Measurements from ENCODE around the gene ARSK.
A peak's percentile ranks its signal among the peaks of the same experiment; 100 is the strongest.
"Not testable (repeated sequence)": the region's sequence is repeated elsewhere in the genome, so short reads cannot be mapped to it uniquely, and the experiment has no call there.

Gene ARSK

DNA sequence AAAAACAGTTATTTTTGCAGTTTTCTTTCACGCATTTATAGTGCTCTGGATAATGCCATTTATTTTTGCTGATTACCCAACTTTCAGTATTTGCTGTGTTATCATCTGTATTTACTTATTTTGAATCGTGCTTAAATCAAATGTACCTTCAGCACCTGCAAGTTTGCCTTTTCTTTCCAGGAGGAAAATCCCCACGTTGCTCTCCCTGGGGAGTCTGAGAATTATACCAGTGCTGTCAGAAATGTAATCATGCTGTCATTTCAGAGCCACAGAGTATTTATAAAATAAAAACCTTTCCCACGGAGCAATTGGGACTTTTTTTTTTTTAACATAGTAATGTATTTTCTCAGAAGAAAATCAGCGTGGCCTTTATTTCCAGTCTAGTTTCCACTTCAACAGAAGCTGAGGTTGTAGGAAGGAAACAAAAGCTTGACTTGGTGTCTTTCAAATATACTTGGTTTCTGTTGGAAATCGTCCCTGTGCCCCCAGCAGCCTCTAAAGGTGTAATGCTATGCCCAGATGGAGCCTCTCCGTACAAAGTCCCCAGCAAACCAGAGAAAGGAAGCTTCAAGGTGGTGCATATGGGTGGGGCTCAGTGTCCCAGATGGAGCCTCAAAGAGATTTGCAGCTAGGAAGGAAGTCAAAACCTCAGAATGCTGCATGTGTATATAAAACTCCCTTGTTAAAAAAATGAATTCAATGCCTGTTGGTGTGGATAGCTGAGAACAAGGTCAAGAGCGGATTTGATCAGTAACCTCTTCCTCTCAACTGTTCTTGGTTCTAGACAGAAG lies 67.1 kb downstream of the ARSK start:
- no peak for DNase-seq (ENCODE audit: low read depth)

DNA sequence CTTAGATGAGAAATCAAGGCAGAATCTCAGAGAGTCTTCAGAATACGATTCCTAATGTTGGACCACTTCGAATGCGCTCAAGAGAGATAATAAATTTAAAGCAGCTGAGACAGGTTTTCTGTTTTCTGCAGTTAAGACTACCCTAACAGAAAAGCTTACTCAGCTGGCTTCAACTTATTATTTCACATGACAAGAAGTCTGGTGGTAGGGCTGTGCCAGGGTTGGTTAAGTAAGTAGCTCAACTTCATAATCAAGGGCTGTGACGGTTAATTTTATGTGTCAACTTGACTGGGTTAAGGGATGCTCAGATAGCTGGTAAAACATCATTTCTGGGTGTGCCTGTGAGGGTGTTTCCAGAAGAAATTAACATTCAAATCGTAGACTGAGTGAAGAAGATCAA lies 68.8 kb downstream of the ARSK start:
- no peak for DNase-seq (ENCODE audit: low read depth)

DNA sequence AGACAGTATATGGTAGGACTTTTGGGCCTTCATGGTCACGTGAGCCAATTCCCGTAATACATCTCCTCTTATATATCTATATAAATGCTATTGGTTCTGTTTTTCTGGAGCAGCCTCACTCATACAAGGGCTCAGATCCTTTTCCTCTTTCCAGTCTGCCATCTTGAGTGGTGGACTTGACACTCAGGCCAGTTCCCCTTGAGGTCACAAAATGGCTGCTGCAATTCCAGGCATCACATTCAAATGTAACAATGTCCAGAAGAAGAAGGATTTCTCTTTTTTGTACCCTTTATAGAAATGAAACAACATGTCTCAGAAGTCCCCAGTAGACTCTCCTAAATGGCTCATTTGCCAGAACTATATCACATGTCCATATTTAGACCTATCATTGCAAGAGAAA lies 69.5 kb downstream of the ARSK start:
- no peak for DNase-seq (ENCODE audit: low read depth)

DNA sequence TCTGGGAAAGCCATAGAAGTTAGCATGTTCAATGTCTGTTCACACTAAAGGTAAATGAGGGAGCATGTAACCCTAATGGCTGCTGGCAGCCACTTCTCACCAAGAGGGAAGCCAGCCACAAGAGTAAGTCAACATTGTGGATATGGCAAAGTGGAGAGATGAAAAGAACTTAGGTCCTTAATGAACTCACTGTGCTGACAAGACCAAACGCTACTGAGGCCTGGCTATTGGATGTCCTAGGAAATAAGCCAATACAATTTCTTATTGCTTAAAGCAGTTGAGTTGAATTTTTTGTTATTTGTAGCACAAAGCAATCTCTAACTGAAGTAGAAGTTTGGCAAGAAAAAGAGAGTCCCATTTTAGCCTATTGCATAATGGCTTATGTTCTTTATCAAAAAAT lies 71.8 kb downstream of the ARSK start:
- no peak for DNase-seq (ENCODE audit: low read depth)

DNA sequence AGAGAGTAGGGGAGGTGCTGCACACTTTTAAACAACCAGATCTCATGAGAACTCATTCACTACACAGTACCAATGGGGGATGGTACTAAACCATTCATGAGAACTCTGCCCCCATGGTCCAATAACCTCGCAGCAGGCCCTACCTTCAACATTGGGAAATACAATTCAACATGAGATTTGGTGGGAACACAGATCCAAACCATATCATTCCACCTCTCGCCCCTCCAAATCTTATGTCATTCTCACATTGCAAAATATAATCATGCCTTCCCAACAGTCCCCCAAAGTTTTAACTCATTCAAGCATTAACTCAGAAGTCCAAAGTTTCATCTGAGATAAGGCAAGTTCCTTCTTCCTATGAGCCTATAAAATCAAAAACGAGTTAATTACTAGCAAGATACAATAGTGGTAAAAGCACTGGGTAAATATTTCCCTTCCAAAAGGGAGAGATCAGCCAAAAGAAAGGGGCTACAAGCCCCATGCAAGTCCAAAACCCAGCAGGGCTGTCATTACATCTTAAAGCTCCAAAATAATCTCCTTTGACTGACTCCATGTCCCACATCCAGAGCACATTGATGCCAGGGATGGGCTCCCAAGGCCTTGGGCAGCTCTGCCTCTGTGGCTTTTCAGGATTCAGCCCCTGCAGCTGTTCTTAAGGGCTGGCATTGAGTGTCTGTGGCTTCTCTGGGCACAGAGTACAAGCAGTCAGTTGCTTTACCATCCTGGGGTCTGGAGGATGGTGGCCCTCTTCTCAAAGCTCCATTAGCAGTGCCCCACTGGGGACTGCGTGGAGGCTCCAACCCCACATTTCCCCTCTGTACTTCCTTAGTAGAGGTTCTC lies 73.3 kb downstream of the ARSK start:
- no peak for DNase-seq (ENCODE audit: low read depth)

DNA sequence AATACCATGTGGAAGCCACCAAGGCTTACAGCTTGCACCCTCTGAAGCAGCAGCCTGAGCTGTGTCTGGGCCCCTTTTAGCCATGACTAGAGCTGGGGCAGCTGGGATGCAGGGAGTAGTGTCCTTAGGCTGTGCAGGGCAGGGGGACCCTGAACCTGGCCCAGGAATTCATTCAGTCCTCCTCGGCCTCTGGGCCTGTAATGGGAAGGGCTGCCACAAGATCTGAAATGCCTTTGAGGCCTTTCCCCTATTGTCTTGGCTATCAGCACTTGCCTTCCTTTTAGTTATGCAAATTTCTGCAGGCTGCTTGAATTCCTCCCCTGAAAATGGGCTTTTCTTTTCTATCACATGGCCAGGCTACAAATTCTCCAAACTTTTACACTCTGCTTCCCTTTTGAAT lies 74.0 kb downstream of the ARSK start:
- DNase-seq (ENCODE audit: low read depth), result no peak

DNA sequence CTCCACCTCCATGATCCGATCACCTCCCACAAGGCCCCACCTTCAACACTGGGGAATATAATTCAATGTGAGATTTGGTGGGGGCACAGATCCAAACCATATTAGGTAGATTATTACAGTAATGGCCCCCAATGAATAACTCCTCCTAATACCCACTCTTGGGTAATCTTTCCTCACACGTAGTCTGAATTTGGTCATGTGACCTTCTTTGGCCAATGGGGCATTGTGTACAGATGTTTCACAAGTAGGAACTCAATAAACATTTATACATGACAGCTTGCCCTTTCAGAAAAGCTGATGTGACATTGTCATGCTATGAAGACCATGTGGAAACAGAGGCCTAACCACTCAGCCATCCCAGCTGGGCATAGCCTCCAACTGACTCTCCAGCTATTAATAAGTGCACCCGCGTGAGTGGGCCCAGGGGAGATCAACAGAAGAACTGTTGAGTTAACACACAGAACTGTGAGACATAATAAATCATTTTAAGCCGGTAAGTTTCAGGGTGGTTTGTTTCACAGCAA lies 75.6 kb downstream of the ARSK start:
- DNase-seq (ENCODE audit: low read depth), result no peak

DNA sequence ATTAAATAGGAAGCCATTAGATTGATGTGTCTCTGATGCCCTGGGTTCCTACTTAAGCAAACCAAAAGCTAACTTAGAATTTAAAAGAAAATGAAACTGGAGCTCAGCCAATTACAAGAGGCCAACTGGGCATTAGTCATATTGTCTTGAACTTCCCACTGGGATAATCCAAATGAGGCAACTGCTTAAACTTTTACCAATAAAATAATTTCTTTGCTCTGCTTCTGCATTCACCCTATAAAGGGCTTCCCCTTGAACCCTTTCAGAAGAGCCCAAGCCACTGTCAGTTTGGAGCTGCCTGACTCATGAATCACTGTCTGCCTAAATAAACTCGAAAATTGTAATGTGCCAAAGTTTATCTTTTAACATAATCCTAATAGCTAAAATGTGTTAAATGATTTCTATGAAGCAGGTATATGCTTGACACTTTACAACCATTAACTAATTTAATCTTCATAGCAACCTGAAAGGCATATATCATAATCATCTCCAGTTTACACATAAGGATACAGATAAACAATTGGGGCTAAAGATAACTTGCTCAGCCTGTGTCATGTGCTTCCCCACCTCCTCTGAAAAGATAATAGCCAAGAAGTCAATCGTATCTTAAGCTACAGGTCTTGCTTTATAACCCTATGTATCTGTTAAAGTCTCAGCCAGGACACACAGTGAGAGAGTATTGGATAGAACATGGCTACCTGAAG lies 76.5 kb downstream of the ARSK start:
- no peak for DNase-seq (ENCODE audit: low read depth)

DNA sequence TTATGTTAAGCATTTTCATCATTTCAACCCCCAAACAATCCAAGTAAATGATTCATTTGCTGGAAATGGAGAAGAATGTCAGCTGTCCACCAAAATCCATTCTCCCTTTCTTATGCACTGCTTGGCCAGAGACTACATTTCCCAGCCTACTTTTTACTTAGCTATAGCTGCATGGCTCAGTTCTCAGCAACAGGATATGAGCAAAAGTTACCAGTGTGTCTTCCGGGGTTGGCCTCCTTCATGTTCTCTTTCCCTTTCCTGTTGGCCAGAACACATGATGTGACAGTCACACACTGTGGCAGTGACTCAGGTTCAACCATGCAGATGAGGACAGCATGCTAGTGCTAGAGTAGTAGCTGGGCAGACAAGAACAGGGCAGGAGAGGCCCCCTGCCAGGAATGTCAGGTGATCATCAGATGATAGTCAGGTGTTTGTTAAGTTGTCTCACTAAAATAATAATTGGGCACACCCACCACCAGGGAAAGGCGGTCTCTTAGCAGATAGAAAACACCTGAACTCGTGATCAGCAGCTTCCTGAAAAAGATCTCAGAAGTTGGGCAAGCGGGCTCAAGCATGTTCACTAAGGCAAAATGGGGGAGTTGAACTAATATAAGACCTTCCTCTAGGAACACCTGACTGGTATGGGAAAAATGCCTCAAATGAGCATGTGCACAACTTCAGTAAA lies 77.2 kb downstream of the ARSK start:
- peak; percentile 71 for DNase-seq (ENCODE audit: low read depth)

DNA sequence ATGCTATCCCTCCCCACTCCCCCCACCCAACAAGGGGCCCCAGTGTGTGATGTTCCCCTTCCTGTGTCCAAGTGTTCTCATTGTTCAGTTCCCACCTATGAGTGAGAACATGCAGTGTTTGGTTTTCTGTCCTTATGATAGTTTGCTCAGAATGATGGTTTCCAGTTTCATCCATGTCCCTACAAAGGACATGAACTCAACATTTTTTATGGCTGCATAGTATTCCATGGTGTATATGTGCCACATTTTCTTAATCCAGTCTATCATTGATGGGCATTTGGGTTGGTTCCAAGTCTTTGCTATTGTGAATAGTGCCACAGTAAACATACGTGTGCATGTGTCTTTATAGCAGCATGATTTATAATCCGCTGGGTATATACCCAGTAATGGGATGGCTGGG lies 78.0 kb downstream of the ARSK start:
- not testable (repeated sequence) for DNase-seq (ENCODE audit: low read depth)

DNA sequence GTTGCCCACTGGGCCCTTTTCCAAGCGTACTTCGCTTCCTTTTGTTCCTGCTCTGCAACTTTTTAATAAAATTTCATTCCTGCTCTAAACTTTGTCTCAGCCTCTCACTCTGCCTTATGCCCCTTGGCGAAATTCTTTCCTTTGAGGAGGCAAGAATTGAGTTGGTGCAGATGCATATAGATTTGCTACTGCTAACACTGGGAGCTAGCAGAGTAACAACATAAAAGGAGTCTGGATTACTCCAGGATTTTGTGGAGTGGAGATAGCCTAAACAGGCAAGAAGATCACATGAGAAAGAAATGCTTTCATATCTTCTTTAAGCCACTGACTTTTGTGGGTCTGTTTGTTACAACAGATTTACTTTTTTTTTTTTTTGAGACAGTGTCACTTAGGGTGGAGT lies 78.8 kb downstream of the ARSK start:
- no peak for DNase-seq (ENCODE audit: low read depth)

DNA sequence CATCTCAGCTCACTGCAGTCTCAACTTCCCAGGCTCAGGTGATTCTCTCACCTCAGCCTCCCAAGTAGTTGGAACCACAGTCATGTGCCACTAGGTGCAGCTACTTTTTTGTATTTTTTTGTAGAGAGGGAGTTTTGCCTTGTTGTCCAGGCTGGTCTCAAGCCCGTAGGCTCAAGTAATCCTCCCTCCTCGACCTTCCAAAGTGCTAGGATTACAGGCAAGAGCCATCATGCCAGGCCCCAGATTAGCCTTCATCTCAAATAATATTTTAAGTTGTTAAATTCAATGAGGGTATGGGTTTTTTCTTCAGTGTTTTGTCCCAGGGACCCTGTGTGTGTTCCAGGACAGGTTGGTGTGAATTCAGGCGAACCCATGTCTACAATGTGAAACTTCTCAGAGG lies 79.2 kb downstream of the ARSK start:
- no peak for DNase-seq (ENCODE audit: low read depth)

DNA sequence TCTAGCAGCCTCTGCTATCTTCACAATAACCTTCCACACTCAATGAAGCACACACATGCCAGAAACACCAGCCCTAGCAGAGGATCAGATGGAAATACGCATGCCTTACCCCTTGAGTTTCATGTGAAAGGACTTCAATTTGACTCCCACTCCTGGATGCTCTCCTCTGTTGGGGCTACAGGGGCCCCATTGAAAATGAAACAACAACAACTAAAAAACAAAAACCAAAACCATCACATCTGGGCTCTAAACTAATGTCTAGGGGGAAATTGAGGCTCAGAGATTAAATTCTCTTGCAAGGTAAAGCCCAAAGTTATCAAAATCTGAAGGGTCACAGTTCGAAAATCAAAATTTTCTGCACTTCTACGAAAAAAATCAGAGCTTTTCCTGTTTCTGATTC lies 83.7 kb downstream of the ARSK start:
- no peak for DNase-seq (ENCODE audit: low read depth)

DNA sequence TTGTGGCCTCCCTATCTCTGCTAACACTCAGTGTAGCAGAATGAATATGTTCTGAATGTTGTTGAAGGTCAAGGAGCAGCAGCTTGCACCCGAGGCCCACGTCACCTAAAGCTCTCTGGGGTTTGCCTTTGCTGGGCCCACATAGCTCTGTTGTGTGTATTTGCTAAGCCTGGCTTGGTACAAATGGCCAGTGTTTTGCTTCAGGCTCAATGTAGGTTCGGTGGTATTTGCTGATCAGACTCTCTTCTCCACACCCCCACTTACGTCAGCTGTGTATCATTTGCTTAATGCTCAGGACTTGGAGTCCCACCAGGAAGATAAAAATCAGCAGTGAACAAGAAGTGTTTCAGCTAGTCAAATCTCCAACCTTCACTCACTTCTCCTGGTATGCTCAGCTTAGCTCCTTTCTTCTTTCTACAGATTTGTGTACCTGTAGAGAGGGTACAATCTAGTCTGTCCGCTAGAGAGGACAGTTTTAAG lies 86.9 kb downstream of the ARSK start:
- DNase-seq (ENCODE audit: low read depth), result no peak

DNA sequence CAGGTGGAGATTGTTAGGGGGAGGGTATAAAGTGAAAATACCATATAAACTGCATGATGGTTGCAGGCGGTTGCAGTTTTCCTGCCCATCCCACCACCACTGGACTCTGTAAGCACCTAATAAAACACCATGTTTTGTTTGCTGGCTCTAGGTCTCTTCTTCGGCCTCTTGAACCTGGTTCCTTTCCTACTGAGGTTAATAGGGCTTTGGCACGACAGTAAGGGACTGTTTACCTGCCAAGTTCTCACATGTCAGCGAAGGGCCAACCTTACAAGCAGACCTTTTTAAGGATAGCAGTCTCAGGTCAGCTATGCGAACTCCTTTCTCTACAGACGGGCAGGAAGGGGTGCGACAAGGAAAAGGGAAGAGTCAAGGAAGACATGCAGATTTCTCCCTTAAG lies 88.3 kb downstream of the ARSK start:
- DNase-seq (ENCODE audit: low read depth), result no peak

DNA sequence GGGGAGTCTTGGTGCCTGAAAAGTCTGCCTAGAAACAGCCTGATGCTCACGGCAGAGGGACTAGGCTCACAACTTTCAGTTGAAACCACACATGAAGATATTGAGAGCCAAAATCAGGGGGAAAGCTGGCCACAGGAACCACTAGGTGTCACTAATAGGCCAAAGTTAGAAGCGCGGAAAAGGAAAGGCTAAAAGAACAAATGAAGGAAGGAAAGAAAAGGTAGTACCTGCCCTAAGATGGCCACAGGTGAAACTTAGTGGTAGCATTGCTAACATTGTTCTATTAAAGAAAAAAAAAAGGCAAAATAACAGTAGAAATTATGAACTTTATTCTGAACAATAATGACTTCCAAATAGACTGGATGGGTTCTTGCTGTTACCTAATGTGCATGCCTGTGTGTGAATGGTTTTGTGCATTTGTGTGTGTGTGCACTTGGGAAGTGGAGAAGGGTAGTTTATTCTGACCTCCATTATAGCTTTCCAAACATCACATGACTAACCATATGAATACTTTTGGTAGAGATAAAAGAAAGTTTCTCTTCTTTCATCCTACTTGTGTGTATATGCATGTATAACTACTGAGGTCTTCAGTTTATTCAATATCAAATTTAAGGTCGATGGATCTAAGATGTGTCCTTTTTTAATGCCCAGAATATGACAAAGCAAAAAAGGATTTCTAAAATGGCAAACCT lies 89.6 kb downstream of the ARSK start:
- peak; percentile 41 for DNase-seq (ENCODE audit: low read depth)

DNA sequence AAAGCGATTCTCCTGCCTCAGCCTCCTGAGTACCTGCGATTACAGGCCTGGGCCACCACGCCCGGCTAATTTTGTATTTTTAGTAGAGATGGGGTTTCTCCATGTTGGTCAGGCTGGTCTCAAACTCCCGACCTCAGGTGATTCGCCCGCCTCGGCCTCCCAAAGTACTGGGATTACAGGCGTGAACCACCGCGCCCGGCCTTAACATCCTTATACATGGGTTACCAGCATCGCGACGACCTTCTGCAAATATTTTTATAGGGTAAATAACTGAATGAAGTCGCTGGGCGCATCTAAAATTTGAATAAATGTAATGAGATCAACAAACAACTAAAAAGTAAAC lies 91.3 kb downstream of the ARSK start:
- DNase-seq (ENCODE audit: low read depth), result not testable (repeated sequence)

DNA sequence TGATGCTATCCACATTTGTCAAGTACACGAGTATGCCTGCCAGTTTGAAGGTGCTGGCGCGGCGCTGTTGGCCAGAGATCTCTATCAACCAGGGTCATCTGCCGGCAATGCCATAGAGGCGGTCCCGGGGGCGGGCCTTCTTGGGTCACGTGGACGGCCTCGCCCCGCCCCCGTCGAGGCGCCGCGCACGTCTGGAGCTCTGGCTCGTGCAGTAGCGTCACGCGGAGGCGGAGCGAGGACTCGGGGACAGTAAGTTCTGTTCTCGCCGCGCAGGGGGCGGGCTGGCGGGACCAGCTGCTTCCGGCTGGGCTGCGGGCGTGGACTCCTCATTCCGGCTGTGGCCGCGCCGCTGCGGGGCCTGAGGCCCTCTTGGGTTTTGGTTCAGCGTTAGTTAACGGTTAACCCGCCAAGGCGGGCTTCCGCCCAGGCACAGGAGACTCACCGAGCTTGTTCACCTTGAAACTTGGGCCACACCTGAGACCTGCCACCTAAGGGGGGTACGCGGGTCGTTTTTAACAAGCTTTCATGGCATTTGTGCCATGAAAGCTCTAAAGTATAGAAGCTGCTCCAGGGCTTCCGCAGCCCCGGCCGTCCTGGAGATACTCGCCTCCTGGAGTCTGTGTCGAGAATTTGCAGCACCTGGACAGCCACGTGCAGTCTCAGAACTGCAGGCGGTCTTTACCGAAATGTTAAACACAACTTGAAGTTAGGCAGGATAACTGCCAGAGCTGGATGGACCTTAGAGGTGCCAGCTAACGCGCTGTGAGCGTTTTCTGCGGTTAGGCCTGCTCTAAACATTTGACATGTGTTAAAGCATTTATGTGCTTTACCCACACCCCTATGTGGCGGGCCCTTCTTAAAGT lies 91.9 kb downstream of the ARSK start, which contains the start of gene RFESD:
TSS of gene RFESD (plus strand) at position 209 of the 863 bp plus-strand sequence. CDS start 5,495 bp downstream, outside the sequence.
- peak; percentile 93 for DNase-seq (ENCODE audit: low read depth)

DNA sequence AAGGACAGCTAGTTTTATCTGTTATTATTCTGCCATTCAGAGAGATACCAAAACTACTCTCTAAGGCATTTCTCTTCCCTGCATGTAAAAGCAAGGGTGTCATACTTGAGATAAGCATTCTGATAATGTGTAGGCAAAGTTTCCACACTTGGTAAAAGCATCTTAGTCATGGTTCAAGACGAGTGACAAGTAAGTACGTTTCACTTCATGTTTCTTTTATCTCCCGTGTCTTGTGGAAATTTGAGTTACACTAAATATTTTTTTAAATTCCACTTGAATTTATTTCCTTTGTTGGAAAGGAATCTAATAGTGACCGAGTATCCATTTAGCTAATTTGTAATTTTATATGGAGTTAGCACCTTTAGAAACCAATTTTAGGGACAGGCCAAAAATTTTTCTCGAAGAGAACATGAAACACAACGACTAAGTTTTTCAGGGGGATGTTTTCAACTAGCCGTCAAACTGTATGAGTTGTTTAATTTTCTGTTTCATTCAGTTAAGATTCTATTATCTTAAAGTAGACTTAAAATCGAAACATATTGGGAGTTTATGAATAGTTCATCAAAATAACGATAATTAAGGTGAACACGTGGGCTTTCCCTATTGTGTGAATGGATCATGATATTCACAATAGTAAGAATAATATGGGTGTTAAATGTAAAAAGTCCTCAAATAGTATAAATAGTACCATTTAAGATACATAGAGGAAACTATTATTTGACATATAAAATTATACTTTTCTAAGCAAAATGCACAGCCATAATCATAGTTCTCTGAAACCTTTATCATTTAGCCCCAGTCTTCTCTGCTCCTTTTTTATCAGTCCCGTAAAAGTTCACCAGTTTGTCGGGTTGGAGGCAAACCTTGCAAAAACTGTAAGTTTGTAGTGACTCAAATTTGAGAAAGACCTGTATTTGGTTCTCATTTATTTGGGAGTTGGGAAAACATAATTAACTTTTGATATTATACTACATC lies 93.3 kb downstream of the ARSK start:
- no peak for DNase-seq (ENCODE audit: low read depth)

Data from stimulated activated CD4-positive, alpha-beta T cell treated with anti-CD3 and anti-CD28 coated beads, Interleukin-2, amount 100 ng/mL, for 4 hours (primary cell).